Measurements from ENCODE around the gene GM2A.

GRCh38 chr5:151215546-151215880 is 37.5 kb upstream of the GM2A start:
- TF ChIP-seq CTCF (IDR thresholded peaks at IDR 0.05; ENCODE audit: poor library complexity, severe bottlenecking) (no peak), EZH2 (IDR thresholded peaks at IDR 0.05; ENCODE audit: borderline replicate concordance, insufficient read depth, low read length, poor library complexity, severe bottlenecking) (no peak), EP300 (conservative IDR thresholded peaks at IDR 0.05; ENCODE audit: poor library complexity, severe bottlenecking) (no peak)
